ENCODE results near the gene MED15.

DNA sequence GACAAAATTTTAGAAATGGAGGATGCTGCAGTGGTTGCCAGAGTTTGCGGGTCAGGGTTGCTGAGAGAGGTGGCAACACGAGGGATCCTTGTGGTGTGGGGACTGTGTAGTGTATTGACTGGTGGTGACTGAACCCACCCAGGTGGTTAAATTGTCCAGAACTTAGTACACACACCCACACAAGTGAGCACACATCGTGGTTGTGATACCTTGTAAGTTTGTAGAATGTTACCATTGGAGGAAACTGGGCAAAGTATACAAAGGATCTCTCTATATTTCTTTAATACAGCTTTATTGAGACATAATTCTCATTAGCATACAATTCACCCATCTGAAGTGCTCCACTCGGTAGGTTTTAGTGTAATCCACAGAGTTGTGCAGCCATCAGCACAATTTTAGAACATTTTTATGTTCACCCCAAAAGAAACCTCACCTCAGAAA, 56.1 kb downstream of the MED15 start:
- TF ChIP-seq EZH2 (IDR thresholded peaks at IDR 0.05; ENCODE audit: borderline replicate concordance, low read depth, low read length, severe bottlenecking), result no peak
- TF ChIP-seq, protein P1, sequence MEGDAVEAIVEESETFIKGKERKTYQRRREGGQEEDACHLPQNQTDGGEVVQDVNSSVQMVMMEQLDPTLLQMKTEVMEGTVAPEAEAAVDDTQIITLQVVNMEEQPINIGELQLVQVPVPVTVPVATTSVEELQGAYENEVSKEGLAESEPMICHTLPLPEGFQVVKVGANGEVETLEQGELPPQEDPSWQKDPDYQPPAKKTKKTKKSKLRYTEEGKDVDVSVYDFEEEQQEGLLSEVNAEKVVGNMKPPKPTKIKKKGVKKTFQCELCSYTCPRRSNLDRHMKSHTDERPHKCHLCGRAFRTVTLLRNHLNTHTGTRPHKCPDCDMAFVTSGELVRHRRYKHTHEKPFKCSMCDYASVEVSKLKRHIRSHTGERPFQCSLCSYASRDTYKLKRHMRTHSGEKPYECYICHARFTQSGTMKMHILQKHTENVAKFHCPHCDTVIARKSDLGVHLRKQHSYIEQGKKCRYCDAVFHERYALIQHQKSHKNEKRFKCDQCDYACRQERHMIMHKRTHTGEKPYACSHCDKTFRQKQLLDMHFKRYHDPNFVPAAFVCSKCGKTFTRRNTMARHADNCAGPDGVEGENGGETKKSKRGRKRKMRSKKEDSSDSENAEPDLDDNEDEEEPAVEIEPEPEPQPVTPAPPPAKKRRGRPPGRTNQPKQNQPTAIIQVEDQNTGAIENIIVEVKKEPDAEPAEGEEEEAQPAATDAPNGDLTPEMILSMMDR (IDR thresholded peaks at IDR 0.05; ENCODE audit: borderline replicate concordance, extremely low read depth, low read length, poor library complexity, severe bottlenecking), result no peak
